CD1c-positive myeloid dendritic cell (primary cell): ENCODE data around the gene AREG.

Experiments used
- DNase-seq: peaks from one replicate; pipeline ENCODE4 v3.0.0-alpha.2; 2016; ENCODE audit errors: extremely low spot score

Gene AREG

GRCh38 chr4:74433043-74433442 is 11.9 kb upstream of the AREG start:
- no peak for DNase-seq

GRCh38 chr4:74433541-74434172 is 11.3 kb upstream of the AREG start:
- DNase-seq: no peak

- DNase-seq: no peak
Measured at GRCh38 chr4:74435296-74435695, 9.6 kb upstream of the AREG start.

GRCh38 chr4:74437866-74438265 is 7.1 kb upstream of the AREG start:
- no peak for DNase-seq

- DNase-seq: no peak
Measured at GRCh38 chr4:74438661-74439060, 6.3 kb upstream of the AREG start.

GRCh38 chr4:74439952-74440351 is 5.0 kb upstream of the AREG start:
- no peak for DNase-seq

GRCh38 chr4:74440356-74440755 is 4.6 kb upstream of the AREG start:
- DNase-seq: no peak

- DNase-seq: no peak
Measured at GRCh38 chr4:74441744-74442143, 3.2 kb upstream of the AREG start.

GRCh38 chr4:74446193-74446868 is 1.4 kb downstream of the AREG start:
- DNase-seq: no peak

GRCh38 chr4:74446896-74447295 is 2.0 kb downstream of the AREG start:
- DNase-seq: no peak

GRCh38 chr4:74447636-74448233 is 2.8 kb downstream of the AREG start:
- no peak for DNase-seq

GRCh38 chr4:74449571-74450297 is 4.8 kb downstream of the AREG start:
- no peak for DNase-seq

- no peak for DNase-seq
Measured at GRCh38 chr4:74450298-74450683, 5.4 kb downstream of the AREG start.

- DNase-seq: peak; percentile 55
Measured at GRCh38 chr4:74451214-74451661, 6.3 kb downstream of the AREG start.

GRCh38 chr4:74453037-74453635 is 8.2 kb downstream of the AREG start:
- no peak for DNase-seq

GRCh38 chr4:74453829-74454742 is 9.2 kb downstream of the AREG start:
- no peak for DNase-seq

GRCh38 chr4:74455361-74456055 is 10.6 kb downstream of the AREG start:
- no peak for DNase-seq

GRCh38 chr4:74456056-74456744 is 11.3 kb downstream of the AREG start:
- DNase-seq: no peak

GRCh38 chr4:74456849-74457395 is 12.0 kb downstream of the AREG start:
- no peak for DNase-seq

- no peak for DNase-seq
Measured at GRCh38 chr4:74460833-74461232, 15.9 kb downstream of the AREG start.
